Type B pancreatic cell (in vitro differentiated cells): ENCODE measurements around the gene MLN. TPM values are rescaled to one million over a fixed set of nuclear protein-coding genes. Genes with fewer than 3 reads are reported as not detected.
A peak's percentile ranks its signal among the peaks of the same experiment; 100 is the strongest.

Experiments used
- DNase-seq: peaks from one replicate; pipeline ENCODE4 v3.0.0; 2021; ENCODE audit warnings: mixed read lengths; ENCODE audit not compliant: unreplicated experiment; ENCODE audit errors: extremely low spot score
- H3K27ac Mint-ChIP-seq: 2 replicates; pipeline ENCODE4 v1.8.0; 2021; ENCODE audit warnings: mild to moderate bottlenecking, mixed read lengths
- H3K27me3 Mint-ChIP-seq: 2 replicates; pipeline ENCODE4 v1.8.0; 2021; ENCODE audit warnings: mixed read lengths
- H3K36me3 Mint-ChIP-seq: 2 replicates; pipeline ENCODE4 v1.8.0; 2021; ENCODE audit warnings: mixed read lengths
- H3K4me1 Mint-ChIP-seq: one replicate; pipeline ENCODE4 v1.8.0; 2021; ENCODE audit warnings: mixed read lengths; ENCODE audit not compliant: unreplicated experiment
- H3K4me3 Mint-ChIP-seq: 2 replicates; pipeline ENCODE4 v1.8.0; 2021; ENCODE audit warnings: mild to moderate bottlenecking, mixed read lengths
- H3K9me3 Mint-ChIP-seq: 2 replicates; pipeline ENCODE4 v1.8.0; 2021; ENCODE audit warnings: mixed read lengths
- CTCF ChIP-seq: fragments of 200-600 bp; sonication (generic); conservative IDR thresholded peaks from 2 replicates; pipeline ENCODE4 v1.5.0; 2021; ENCODE audit warnings: antibody characterized with exemption, mild to moderate bottlenecking
- total RNA-seq: library from RNA; stranded (reverse); gene quantifications from 2 replicates; pipeline ENCODE4 v1.2.1, GENCODE V29; 2021; ENCODE audit warnings: low replicate concordance

MLN gene
- total RNA-seq, 1 donor from 2014 or later, result 0.65 TPM

GRCh38 chr6:33746651-33747100, 57.1 kb downstream of the MLN start, which contains the start of gene IP6K3:
Gene IP6K3 (minus strand): TSS chr6:33746905. CDS start chr6:33735476, 11,429 bp downstream.
- H3K27me3 Mint-ChIP-seq, result peaks cover 3% of the 10 kb centered on the region
- H3K9me3 Mint-ChIP-seq, result no peaks in the 10 kb centered on the region
- peak within 1 kb of the TSS; percentile 63 for H3K27ac Mint-ChIP-seq
- H3K36me3 Mint-ChIP-seq, result no peaks in the 10 kb centered on the region
- peak within 1 kb of the TSS; percentile 73 for H3K4me3 Mint-ChIP-seq
- no peak for DNase-seq
- peaks cover 53% of the 10 kb centered on the region for H3K4me1 Mint-ChIP-seq
- no peak for TF ChIP-seq CTCF

- H3K27ac Mint-ChIP-seq, result no peak overlapping the region
- peaks cover 3% of the 10 kb centered on the region for H3K27me3 Mint-ChIP-seq
- no peaks in the 10 kb centered on the region for H3K9me3 Mint-ChIP-seq
- H3K4me3 Mint-ChIP-seq, result no peak overlapping the region
- H3K36me3 Mint-ChIP-seq, result no peaks in the 10 kb centered on the region
- peaks cover 53% of the 10 kb centered on the region for H3K4me1 Mint-ChIP-seq
- TF ChIP-seq CTCF, result no peak
- DNase-seq, result no peak
These were observed 57.7 kb downstream of the MLN start for GRCh38 chr6:33746036-33746600.

GRCh38 chr6:33745548-33745947, 58.3 kb downstream of the MLN start:
- H3K27me3 Mint-ChIP-seq, result peaks cover 3% of the 10 kb centered on the region
- DNase-seq, result no peak
- H3K36me3 Mint-ChIP-seq, result no peaks in the 10 kb centered on the region
- no peak for TF ChIP-seq CTCF
- H3K9me3 Mint-ChIP-seq, result no peaks in the 10 kb centered on the region
- H3K4me1 Mint-ChIP-seq, result peaks cover 48% of the 10 kb centered on the region
- H3K27ac Mint-ChIP-seq, result peak overlapping the region; percentile 63
- H3K4me3 Mint-ChIP-seq, result peak overlapping the region; percentile 73

- H3K36me3 Mint-ChIP-seq, result no peaks in the 10 kb centered on the region
- peak overlapping the region; percentile 73 for H3K4me3 Mint-ChIP-seq
These were observed 58.8 kb downstream of the MLN start for GRCh38 chr6:33744895-33745546.

More at GRCh38 chr6:33744895-33745546, 58.8 kb downstream of the MLN start:
- TF ChIP-seq CTCF, result no peak
- H3K4me1 Mint-ChIP-seq, result peaks cover 43% of the 10 kb centered on the region
- no peaks in the 10 kb centered on the region for H3K9me3 Mint-ChIP-seq
- H3K27ac Mint-ChIP-seq, result no peak overlapping the region
- no peak for DNase-seq
- peaks cover 3% of the 10 kb centered on the region for H3K27me3 Mint-ChIP-seq

Other genes starting within 250 kb of the MLN start
- gene BAK1, start 223.7 kb downstream of the MLN start, total RNA-seq, result 27.3 and 37.0 TPM in 2 replicates
- 24.6 and 56.1 TPM in 2 replicates for gene ITPR3, start 182.7 kb downstream of the MLN start, total RNA-seq
- gene UQCC2, start 92.3 kb downstream of the MLN start, total RNA-seq, result 79.5 and 98.8 TPM in 2 replicates
- 0.75 TPM in 1 of 2 replicates, not detected in the other for gene IP6K3, start 57.1 kb downstream of the MLN start, total RNA-seq
- 58.2 and 64.7 TPM in 2 replicates for gene LEMD2, start 14.9 kb downstream of the MLN start, total RNA-seq